ENCODE data around the gene RCBTB2.
"Not testable (repeated sequence)": the region's sequence is repeated elsewhere in the genome, so short reads cannot be mapped to it uniquely, and the experiment has no call there.

RCBTB2 gene

GRCh38 chr13:48483575-48483974 lies 49.3 kb downstream of the RCBTB2 start:
- H3K36me3 ChIP-seq (ENCODE audit: insufficient read depth, low read length) = peaks cover 5% of the 10 kb centered on the region
- no peaks in the 10 kb centered on the region for H3K79me2 ChIP-seq (ENCODE audit: control insufficient read depth, insufficient read depth, low read length, unreplicated experiment)
- no peaks in the 10 kb centered on the region for H3K4me1 ChIP-seq (ENCODE audit: control insufficient read depth, insufficient read depth, low read length, unreplicated experiment)
- H3K27me3 ChIP-seq (ENCODE audit: insufficient read depth, low read length) = no peaks in the 10 kb centered on the region
- no peak overlapping the region for H3K4me3 ChIP-seq (ENCODE audit: low read depth, low read length)
- no peak overlapping the region for H3K27ac ChIP-seq (ENCODE audit: low read depth, low read length)
- no peak overlapping the region for H2AFZ ChIP-seq (ENCODE audit: low read length, unreplicated experiment)

- H3K27ac ChIP-seq (ENCODE audit: low read depth, low read length) = no peak overlapping the region
- H3K36me3 ChIP-seq (ENCODE audit: insufficient read depth, low read length) = peaks cover 5% of the 10 kb centered on the region
- H3K79me2 ChIP-seq (ENCODE audit: control insufficient read depth, insufficient read depth, low read length, unreplicated experiment) = no peaks in the 10 kb centered on the region
- no peak overlapping the region for H2AFZ ChIP-seq (ENCODE audit: low read length, unreplicated experiment)
- H3K27me3 ChIP-seq (ENCODE audit: insufficient read depth, low read length) = no peaks in the 10 kb centered on the region
- no peak overlapping the region for H3K4me3 ChIP-seq (ENCODE audit: low read depth, low read length)
- H3K4me1 ChIP-seq (ENCODE audit: control insufficient read depth, insufficient read depth, low read length, unreplicated experiment) = no peaks in the 10 kb centered on the region
Measured at GRCh38 chr13:48478391-48478790, 54.5 kb downstream of the RCBTB2 start.

- Histone ChIP-seq H3K79me2 (ENCODE audit: control insufficient read depth, insufficient read depth, low read length, unreplicated experiment) (no peaks in the 10 kb centered on the region), H3K36me3 (ENCODE audit: insufficient read depth, low read length) (peaks cover 5% of the 10 kb centered on the region), H3K27me3 (ENCODE audit: insufficient read depth, low read length) (no peaks in the 10 kb centered on the region), H3K27ac (ENCODE audit: low read depth, low read length) (no peak overlapping the region), H3K4me3 (ENCODE audit: low read depth, low read length) (no peak overlapping the region), H2AFZ (ENCODE audit: low read length, unreplicated experiment) (no peak overlapping the region), H3K4me1 (ENCODE audit: control insufficient read depth, insufficient read depth, low read length, unreplicated experiment) (no peaks in the 10 kb centered on the region)
Measured at GRCh38 chr13:48477191-48477855, 55.6 kb downstream of the RCBTB2 start.

GRCh38 chr13:48476686-48477085 lies 56.2 kb downstream of the RCBTB2 start:
- Histone ChIP-seq H3K27ac (ENCODE audit: low read depth, low read length) (no peak overlapping the region), H2AFZ (ENCODE audit: low read length, unreplicated experiment) (no peak overlapping the region), H3K4me1 (ENCODE audit: control insufficient read depth, insufficient read depth, low read length, unreplicated experiment) (no peaks in the 10 kb centered on the region), H3K36me3 (ENCODE audit: insufficient read depth, low read length) (peaks cover 5% of the 10 kb centered on the region), H3K4me3 (ENCODE audit: low read depth, low read length) (no peak overlapping the region), H3K79me2 (ENCODE audit: control insufficient read depth, insufficient read depth, low read length, unreplicated experiment) (no peaks in the 10 kb centered on the region), H3K27me3 (ENCODE audit: insufficient read depth, low read length) (no peaks in the 10 kb centered on the region)

- Histone ChIP-seq H3K27ac (ENCODE audit: low read depth, low read length) (no peak overlapping the region), H3K79me2 (ENCODE audit: control insufficient read depth, insufficient read depth, low read length, unreplicated experiment) (no peaks in the 10 kb centered on the region), H3K4me1 (ENCODE audit: control insufficient read depth, insufficient read depth, low read length, unreplicated experiment) (no peaks in the 10 kb centered on the region), H3K4me3 (ENCODE audit: low read depth, low read length) (no peak overlapping the region), H3K36me3 (ENCODE audit: insufficient read depth, low read length) (peaks cover 5% of the 10 kb centered on the region), H2AFZ (ENCODE audit: low read length, unreplicated experiment) (no peak overlapping the region), H3K27me3 (ENCODE audit: insufficient read depth, low read length) (no peaks in the 10 kb centered on the region)
Measured at GRCh38 chr13:48476215-48476614, 56.7 kb downstream of the RCBTB2 start.

- Histone ChIP-seq H3K27me3 (ENCODE audit: insufficient read depth, low read length) (no peaks in the 10 kb centered on the region), H3K27ac (ENCODE audit: low read depth, low read length) (no peak overlapping the region), H3K4me1 (ENCODE audit: control insufficient read depth, insufficient read depth, low read length, unreplicated experiment) (no peaks in the 10 kb centered on the region), H3K4me3 (ENCODE audit: low read depth, low read length) (no peak overlapping the region), H3K36me3 (ENCODE audit: insufficient read depth, low read length) (peaks cover 5% of the 10 kb centered on the region), H3K79me2 (ENCODE audit: control insufficient read depth, insufficient read depth, low read length, unreplicated experiment) (no peaks in the 10 kb centered on the region), H2AFZ (ENCODE audit: low read length, unreplicated experiment) (no peak overlapping the region)
Measured at GRCh38 chr13:48475230-48475629, 57.6 kb downstream of the RCBTB2 start.

- H2AFZ ChIP-seq (ENCODE audit: low read length, unreplicated experiment) = no peak overlapping the region
- no peak overlapping the region for H3K4me3 ChIP-seq (ENCODE audit: low read depth, low read length)
- H3K79me2 ChIP-seq (ENCODE audit: control insufficient read depth, insufficient read depth, low read length, unreplicated experiment) = peaks cover 2% of the 10 kb centered on the region
- H3K27ac ChIP-seq (ENCODE audit: low read depth, low read length) = no peak overlapping the region
- no peaks in the 10 kb centered on the region for H3K27me3 ChIP-seq (ENCODE audit: insufficient read depth, low read length)
- H3K36me3 ChIP-seq (ENCODE audit: insufficient read depth, low read length) = peaks cover 42% of the 10 kb centered on the region
- no peaks in the 10 kb centered on the region for H3K4me1 ChIP-seq (ENCODE audit: control insufficient read depth, insufficient read depth, low read length, unreplicated experiment)
Measured at GRCh38 chr13:48457578-48458242, 75.2 kb downstream of the RCBTB2 start.

GRCh38 chr13:48456546-48456945 lies 76.3 kb downstream of the RCBTB2 start:
- Histone ChIP-seq H3K27ac (ENCODE audit: low read depth, low read length) (no peak overlapping the region), H3K4me1 (ENCODE audit: control insufficient read depth, insufficient read depth, low read length, unreplicated experiment) (no peaks in the 10 kb centered on the region), H3K36me3 (ENCODE audit: insufficient read depth, low read length) (peaks cover 45% of the 10 kb centered on the region), H2AFZ (ENCODE audit: low read length, unreplicated experiment) (no peak overlapping the region), H3K79me2 (ENCODE audit: control insufficient read depth, insufficient read depth, low read length, unreplicated experiment) (peaks cover 6% of the 10 kb centered on the region), H3K4me3 (ENCODE audit: low read depth, low read length) (no peak overlapping the region), H3K27me3 (ENCODE audit: insufficient read depth, low read length) (no peaks in the 10 kb centered on the region)

GRCh38 chr13:48451196-48451595 lies 81.7 kb downstream of the RCBTB2 start:
- H3K4me1 ChIP-seq (ENCODE audit: control insufficient read depth, insufficient read depth, low read length, unreplicated experiment) = peaks cover 29% of the 10 kb centered on the region
- not testable (repeated sequence) for H3K27me3 ChIP-seq (ENCODE audit: insufficient read depth, low read length); H3K4me3 ChIP-seq (ENCODE audit: low read depth, low read length); H2AFZ ChIP-seq (ENCODE audit: low read length, unreplicated experiment); H3K27ac ChIP-seq (ENCODE audit: low read depth, low read length)
- H3K79me2 ChIP-seq (ENCODE audit: control insufficient read depth, insufficient read depth, low read length, unreplicated experiment) = peaks cover 15% of the 10 kb centered on the region
- peaks cover 33% of the 10 kb centered on the region for H3K36me3 ChIP-seq (ENCODE audit: insufficient read depth, low read length)

GRCh38 chr13:48449656-48450055 lies 83.2 kb downstream of the RCBTB2 start:
- peaks cover 32% of the 10 kb centered on the region for H3K4me1 ChIP-seq (ENCODE audit: control insufficient read depth, insufficient read depth, low read length, unreplicated experiment)
- peak overlapping the region; percentile 44 for H3K4me3 ChIP-seq (ENCODE audit: low read depth, low read length)
- peak overlapping the region; percentile 68 for H3K27ac ChIP-seq (ENCODE audit: low read depth, low read length)
- H3K27me3 ChIP-seq (ENCODE audit: insufficient read depth, low read length) = no peaks in the 10 kb centered on the region
- H3K36me3 ChIP-seq (ENCODE audit: insufficient read depth, low read length) = peaks cover 24% of the 10 kb centered on the region
- peaks cover 15% of the 10 kb centered on the region for H3K79me2 ChIP-seq (ENCODE audit: control insufficient read depth, insufficient read depth, low read length, unreplicated experiment)
- no peak overlapping the region for H2AFZ ChIP-seq (ENCODE audit: low read length, unreplicated experiment)

GRCh38 chr13:48448959-48449614 lies 83.8 kb downstream of the RCBTB2 start:
- Histone ChIP-seq H2AFZ (ENCODE audit: low read length, unreplicated experiment) (no peak overlapping the region), H3K27me3 (ENCODE audit: insufficient read depth, low read length) (no peaks in the 10 kb centered on the region), H3K27ac (ENCODE audit: low read depth, low read length) (peak overlapping the region; percentile 68), H3K4me1 (ENCODE audit: control insufficient read depth, insufficient read depth, low read length, unreplicated experiment) (peaks cover 32% of the 10 kb centered on the region), H3K79me2 (ENCODE audit: control insufficient read depth, insufficient read depth, low read length, unreplicated experiment) (peaks cover 15% of the 10 kb centered on the region), H3K36me3 (ENCODE audit: insufficient read depth, low read length) (peaks cover 19% of the 10 kb centered on the region), H3K4me3 (ENCODE audit: low read depth, low read length) (peak overlapping the region; percentile 47)

All from ACC112 (cell line).